Esophagus muscularis mucosa (tissue), 4 donors: Measurements from ENCODE around the gene TRHDE.

Experiments used
- EP300 ChIP-seq: sonication (generic); formaldehyde crosslinking; IDR thresholded peaks from one replicate; pipeline ENCODE4 v1.6.1; 2017; ENCODE audit warnings: antibody characterized with exemption
- POLR2A ChIP-seq: fragments of 450-650 bp; IDR thresholded peaks from one replicate; pipeline ENCODE4 v1.6.1; 2017; ENCODE audit warnings: antibody characterized with exemption, moderate library complexity, mild to moderate bottlenecking, low read depth
- POLR2AphosphoS5 ChIP-seq, 2 donors: sonication (generic); formaldehyde crosslinking; IDR thresholded peaks; one replicate each; pipeline ENCODE4 v1.6.1; 2017; ENCODE audit warnings: antibody characterized with exemption in 2 of 2
- TF ChIP-seq, protein P1 (sequence below), 3 experiments: fragments of 200-600 bp in 2 of 3; fragments of 450-650 bp in 1 of 3; sonication (generic) in 2 of 3; IDR thresholded peaks; one replicate each; pipeline ENCODE4 v1.5.1; 2017 to 2019; ENCODE audit warnings: antibody characterized with exemption in 3 of 3, mild to moderate bottlenecking in 2 of 3, moderate library complexity in 1 of 3

DNA sequence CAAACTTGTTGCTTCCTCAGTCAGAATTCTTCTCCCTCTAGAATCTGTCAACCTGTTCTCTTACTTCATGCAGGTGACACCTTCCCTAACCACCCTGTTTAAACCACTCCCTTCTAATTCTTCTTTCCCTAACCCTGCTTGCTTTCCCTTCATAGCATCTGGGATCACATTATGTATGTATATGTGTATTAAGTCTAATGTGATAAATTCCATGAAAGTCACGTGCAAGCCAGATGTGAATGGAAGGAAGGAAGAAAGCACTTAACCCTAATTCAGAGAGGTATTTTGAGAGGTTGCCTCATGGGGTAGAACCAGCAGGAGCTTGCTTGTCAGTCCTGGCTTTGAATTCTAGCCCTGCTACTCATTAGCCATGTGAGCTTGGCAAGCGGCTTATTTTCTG, 340.0 kb downstream of the TRHDE start:
- TF ChIP-seq, protein P1, sequence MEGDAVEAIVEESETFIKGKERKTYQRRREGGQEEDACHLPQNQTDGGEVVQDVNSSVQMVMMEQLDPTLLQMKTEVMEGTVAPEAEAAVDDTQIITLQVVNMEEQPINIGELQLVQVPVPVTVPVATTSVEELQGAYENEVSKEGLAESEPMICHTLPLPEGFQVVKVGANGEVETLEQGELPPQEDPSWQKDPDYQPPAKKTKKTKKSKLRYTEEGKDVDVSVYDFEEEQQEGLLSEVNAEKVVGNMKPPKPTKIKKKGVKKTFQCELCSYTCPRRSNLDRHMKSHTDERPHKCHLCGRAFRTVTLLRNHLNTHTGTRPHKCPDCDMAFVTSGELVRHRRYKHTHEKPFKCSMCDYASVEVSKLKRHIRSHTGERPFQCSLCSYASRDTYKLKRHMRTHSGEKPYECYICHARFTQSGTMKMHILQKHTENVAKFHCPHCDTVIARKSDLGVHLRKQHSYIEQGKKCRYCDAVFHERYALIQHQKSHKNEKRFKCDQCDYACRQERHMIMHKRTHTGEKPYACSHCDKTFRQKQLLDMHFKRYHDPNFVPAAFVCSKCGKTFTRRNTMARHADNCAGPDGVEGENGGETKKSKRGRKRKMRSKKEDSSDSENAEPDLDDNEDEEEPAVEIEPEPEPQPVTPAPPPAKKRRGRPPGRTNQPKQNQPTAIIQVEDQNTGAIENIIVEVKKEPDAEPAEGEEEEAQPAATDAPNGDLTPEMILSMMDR (IDR thresholded peaks at IDR 0.05): no peak
- TF ChIP-seq POLR2A: no peak
- no peak for TF ChIP-seq EP300
- no peak for TF ChIP-seq POLR2AphosphoS5 (IDR thresholded peaks at IDR 0.05)
